Mammary epithelial cell (primary cell): ENCODE data around the gene SPTSSA.

ENCODE experiments used
- CTCF ChIP-seq, 2 donors: IDR thresholded peaks in 1 of 2; conservative IDR thresholded peaks in 1 of 2; 2 replicates each; pipeline ENCODE4 v1.5.1; 2011 to 2012; ENCODE audit warnings: inconsistent platforms in 2 of 2, low read length in 2 of 2, mild to moderate bottlenecking in 2 of 2, control low read depth in 1 of 2, low read depth in 1 of 2; ENCODE audit not compliant: insufficient read depth in 1 of 2; ENCODE audit errors: extremely low read depth in 1 of 2
- EZH2 ChIP-seq: IDR thresholded peaks from 2 replicates; pipeline ENCODE4 v1.6.1; 2012; ENCODE audit warnings: low read length, inconsistent platforms, borderline replicate concordance

GRCh38 chr14:34404416-34404815, 57.6 kb downstream of the SPTSSA start:
- TF ChIP-seq CTCF (conservative IDR thresholded peaks at IDR 0.05 in 1 of 2, IDR thresholded peaks at IDR 0.05 in 1 of 2; ENCODE audit: extremely low read depth in 1 of 2, insufficient read depth in 1 of 2, low read depth in 1 of 2, low read length in 2 of 2) (no peak), EZH2 (no peak)
